Measurements from ENCODE around the gene RGS6.
"Not testable (repeated sequence)": the region's sequence is repeated elsewhere in the genome, so short reads cannot be mapped to it uniquely, and the experiment has no call there.

Gene RGS6

DNA sequence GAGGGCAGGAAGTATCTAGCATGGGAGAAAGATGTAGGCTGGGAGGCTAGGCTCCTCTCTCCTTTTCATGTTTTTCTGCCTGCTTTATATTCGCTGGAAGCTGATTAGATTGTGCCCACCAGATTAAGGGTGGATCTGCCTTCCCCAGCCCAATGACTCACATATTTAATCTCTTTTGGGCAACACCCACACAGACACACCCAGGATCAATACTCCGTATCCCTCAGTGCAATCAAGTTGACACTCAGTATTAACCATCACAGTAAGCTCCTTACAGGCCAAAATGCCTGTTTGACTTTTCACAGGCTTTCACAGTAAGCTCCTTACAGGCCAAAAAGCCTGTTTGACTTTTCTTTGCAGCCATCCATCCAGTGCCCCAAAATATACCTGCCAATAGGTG is 9.4 kb downstream of the RGS6 start:
- DNase-seq; intact Hi-C loops (cut with DNase I): not testable (repeated sequence)

DNA sequence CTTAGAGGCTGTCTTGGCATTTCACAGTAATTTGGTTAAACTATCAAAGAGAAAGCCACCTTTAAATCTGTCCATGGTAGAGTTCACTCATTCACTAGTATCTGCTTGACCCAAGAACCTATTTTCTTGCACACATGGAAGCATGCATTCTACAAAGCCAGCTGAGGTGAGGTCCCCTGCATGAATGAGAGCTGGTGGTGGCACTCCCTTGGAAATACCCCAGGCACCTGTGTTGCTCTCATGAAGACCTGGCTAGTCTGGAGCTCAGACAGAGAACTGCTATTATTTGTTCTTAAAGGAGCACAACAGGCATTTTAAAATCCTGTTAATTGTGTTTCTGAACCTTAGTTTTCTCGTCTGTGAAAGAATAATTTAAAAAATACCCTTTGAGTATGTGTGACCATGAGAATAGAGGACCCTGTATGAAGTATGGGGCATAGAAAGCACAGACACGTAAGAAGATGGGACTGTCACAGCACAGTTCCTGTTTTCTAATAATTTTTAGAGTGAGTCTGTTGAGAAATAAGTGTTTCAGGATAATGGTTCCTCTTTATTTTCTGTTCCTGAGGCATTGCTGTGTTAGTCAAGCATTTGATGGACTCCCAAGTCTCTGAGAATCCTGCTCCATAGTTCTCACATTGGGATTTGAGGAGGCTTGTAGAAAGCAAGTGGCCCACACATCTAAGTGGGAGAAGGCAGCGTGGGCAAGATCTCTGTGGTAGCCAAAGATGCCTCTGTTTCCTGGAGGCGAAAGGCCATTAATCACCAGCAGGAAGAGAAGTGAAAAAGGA is 10.9 kb downstream of the RGS6 start:
- no peak for DNase-seq
- intact Hi-C loops (cut with DNase I), result no loop called here

DNA sequence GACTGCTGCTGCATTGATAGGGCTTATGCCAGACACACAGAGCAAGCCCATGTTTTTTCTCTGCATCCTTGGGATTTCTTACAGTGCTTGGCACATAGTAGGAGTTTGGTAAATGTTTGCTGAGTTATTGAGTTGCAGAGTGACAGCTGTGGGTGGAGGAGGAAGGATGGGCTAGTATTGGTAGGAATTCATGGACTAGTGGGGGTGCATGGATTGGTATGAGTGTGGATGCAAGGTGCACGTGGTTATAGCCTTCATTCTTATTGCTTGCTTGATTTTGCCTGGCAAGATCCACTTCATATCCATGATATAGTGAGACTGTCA is 11.4 kb downstream of the RGS6 start:
- DNase-seq, result no peak
- intact Hi-C loops (cut with DNase I), result no loop called here

DNA sequence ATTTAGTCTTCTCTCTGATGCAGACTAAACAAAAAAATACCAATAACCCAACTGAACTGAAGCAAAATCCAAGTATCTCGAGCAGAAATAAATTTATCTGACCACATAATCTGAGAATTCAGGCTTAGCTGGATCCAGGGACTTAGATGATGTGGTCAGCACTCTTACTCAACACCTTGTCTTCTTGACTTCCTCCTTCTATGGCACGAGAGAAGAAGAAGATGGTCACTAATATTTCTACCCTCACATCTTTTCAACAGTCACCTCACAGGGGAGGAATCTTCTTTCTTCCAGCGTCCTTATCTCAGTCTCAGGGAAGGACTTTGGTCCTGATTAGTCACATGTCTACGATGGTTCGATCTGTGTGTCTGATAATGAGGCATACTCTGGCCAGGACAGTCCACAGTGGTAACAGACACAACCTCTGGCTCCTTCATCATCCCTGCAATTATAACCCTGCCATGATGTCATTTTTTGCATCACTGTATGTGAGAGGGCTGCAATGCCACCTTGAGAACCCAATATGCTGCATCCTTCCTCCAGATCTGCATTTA is 15.8 kb downstream of the RGS6 start:
- intact Hi-C loops (cut with DNase I), result no loop called here
- no peak for DNase-seq

DNA sequence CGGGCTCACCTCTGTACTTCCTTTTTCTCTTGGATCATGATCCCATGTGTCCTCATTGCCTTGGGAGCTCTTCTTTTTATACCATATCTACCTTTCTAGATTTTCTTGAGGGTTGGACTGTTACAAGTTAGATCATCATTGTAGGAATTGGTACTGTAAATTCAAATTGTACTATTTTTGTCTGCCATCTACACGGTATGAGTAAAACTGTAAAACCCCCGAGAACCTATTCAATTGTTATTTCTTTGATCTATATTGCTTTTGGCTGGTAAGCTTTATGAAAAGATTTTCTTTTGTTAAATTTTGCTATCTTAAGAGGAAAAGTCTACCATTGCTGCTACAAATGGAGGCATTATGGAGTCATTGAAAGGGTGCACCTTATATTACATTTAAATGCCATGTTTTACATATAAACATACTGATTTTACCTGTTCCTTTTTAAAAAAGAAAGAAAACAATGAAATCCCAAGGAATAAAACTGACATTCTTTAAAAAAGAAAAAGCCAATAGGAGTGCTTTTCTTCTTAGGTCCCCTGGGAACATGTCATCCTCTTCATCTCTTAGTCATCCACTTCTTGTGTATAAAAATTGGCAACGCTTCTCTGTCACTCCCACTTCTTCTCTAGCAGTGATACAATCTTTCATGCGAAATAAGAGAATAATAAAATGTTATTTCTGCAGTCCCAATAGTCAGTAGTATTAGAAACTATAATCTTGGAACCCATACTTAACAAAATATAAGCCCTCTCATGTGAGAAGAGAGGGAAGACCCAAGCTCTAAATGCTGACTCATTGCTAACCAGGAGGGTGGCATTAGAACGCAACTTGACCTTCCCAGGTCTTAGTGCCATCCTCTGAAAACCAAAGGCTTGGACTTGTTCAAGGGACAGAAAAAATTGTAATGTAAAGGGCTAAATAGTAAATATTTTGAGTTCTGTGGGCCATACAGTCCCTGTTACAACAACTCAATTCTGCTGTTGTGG is 20.4 kb downstream of the RGS6 start:
- intact Hi-C loops (cut with DNase I), result no loop called here
- DNase-seq, result peak in 4 of 42 donors; percentile 2 to 46 (median 15)

DNA sequence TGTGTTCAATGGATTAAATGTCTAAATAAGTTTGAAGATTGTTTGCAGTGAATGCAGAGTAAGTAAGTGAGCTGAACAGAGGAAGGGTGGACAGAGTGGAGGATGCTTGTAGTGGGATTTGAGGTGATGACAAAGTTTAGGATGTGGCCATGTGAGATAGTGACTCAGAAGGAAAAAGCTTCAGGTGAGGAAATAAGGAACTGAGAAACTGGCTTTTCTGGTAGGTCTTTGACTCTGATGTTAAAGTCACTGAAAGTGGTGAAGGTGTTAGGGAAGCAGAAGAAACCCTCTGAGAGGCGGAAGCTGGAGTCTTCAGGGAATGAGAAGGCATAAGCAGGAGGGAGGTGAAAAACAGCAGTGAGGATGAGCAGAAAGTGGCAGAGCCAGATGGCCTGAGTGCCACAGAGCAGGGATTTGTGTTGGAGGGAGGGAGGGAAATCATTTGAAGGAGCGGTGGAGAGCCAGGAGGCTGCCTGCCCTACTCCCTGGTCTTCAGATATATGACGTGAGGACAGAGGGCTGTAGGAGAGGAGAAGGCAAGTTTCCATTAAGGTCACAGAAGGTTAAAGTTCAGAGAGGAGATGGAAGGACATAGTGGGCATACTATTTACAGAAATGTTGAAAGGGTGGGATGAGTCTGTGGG is 24.8 kb downstream of the RGS6 start:
- intact Hi-C loops (cut with DNase I), result no loop called here
- no peak for DNase-seq

DNA sequence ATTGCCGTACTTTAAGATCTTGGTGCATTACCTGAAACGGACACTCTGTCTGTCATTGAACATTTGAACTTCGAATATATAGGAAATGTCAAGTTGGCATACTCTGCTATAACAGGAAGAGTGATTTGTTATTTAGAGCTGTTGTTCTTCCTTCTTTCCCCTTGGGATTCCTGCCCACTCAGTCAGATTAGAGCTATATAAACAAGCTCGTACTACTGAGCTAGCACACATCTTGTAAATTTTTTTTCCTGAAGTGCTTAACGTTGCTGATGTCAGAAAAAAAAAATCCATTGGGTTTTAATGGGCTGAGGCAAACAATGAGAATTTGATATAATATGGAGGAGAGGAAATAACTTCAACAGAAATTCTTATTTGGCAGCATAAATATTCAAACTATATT is 26.8 kb downstream of the RGS6 start:
- intact Hi-C loops (cut with DNase I), result no loop called here
- DNase-seq, result no peak

DNA sequence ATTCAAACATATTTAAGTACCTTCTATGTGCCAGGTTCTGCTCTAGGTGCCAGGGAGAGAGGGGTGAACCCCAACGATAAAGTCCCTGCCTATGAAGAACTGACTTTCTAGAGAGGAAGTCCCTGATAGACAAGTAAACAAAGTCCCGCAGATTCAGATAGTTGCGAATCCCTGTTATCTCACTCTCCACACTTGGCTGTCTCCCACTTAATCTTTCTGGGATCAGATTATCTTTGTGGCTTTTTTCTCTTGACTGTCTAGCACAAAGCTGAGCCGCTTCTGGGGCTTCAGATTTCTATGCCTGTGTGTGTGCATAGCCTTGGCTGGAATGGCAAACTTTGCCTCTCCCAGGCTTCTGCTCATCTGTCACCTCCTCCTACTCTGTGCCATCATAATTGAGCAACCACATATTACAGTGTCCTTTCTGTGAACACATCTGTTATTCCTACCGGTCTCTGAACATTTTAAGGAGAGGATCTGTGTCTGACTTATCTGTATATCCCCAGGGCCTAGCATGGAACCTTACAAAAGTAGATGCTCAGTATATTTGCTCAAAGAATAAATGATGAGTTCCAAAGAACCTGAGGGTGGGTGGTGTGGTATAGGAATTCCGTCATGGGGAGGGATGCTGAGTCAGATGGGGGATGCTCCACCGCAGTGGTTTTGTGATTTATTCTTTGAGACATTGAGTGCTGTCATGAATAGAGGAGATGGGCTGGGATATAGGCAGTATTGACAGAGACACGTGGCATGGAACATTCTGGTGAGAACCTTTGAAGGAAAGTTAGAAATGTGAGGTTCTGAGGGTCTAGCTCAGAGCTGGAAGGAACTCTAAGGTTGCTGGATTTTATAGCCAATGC is 28.5 kb downstream of the RGS6 start:
- intact Hi-C loops (cut with DNase I), result no loop called here
- peak in 19 of 42 donors; percentile 2 to 58 (median 16) for DNase-seq

DNA sequence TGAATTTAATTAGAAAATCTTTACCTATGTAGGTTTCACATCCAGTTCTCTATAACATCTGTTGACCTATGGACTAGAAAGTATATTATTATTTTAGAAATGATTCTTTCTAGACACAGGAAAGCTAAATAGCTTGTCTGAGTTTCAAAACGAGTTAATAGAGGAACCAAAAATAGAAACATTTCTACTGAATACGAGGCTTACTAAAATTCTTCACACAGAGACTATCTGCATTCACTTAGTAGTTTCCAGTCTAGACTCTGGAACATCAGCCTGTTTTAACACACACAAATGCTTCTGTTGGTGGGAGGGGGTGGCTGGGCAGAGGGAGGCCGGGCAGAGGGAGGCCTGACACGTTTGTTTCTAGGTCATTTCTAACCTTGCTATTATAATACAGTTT is 29.7 kb downstream of the RGS6 start:
- DNase-seq, result no peak
- intact Hi-C loops (cut with DNase I), result no loop called here

DNA sequence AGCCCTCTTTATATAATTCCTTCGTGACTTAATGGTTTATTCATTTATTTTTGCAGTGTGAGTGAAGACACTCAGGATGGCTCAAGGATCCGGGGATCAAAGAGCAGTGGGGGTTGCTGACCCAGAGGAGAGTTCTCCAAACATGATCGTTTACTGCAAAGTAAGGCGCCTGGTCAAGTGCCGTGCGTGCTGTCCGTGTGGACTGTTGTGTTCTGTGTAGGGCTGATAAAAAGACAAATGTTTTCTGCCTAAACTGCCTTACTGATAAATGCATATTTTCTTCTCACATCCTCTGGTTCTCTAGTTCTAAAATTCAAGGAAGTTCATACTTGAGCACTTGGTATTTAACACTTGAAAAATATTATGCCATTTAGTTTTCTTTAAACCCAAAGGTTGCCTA is 32.5 kb downstream of the RGS6 start:
- DNase-seq, result no peak
- intact Hi-C loops (cut with DNase I), result no loop called here

DNA sequence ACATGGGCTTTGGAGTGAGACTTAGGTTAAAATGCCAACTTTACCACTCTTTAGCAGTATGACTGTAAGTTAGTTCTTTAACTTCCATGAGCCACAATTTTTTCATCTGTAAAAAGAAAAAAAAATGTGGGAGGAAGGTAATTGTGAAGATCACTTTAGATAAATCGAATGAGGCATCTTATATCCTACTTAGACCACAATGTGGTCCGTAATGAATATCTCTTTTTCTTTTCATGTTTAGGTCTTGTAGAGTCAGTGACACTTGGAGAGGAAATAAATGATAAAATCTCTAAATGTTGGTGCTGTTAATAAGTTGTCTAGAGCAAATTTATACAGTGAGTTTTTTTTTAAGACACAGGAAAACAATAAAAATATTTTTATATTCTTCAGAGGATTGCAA is 34.3 kb downstream of the RGS6 start:
- no peak for DNase-seq
- intact Hi-C loops (cut with DNase I), result no loop called here

DNA sequence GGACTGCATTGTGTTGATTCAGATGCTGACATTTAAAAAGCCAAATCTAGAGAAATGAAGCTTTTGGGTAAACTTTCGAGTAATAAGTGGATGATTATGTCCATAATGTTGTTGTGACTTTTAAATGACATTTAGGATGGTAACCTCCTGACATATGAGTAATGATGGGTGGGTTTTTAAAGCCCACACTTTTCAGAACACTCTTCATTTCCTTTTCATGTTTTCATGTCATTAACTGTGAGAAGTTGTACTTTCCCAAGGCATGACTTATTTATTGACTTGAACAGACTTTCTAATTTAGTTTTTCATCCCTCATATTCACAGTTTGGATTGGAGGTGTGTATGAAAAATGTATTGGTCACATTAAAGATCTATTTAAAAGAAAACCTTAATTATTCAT is 35.5 kb downstream of the RGS6 start:
- intact Hi-C loops (cut with DNase I), result no loop called here
- no peak for DNase-seq

DNA sequence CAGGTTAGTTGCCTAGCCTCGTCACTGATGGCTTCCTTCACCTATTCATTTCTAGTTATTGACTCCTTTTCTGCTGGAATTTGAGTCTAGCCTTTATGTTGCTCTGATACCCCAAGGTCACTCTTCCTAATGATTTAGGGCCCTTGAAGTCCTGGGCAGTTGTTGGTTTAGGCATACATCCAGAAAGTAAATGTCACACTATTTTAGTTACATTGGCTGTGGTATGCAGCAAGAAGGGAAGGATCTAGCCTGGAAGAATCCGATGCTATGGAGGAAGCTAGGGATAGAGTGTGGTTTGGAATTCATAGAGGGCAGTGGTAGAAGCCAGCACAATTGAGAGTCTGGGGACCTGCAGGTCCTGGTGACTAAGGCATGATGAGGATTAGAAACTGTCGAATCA is 38.0 kb downstream of the RGS6 start:
- intact Hi-C loops (cut with DNase I), result no loop called here
- DNase-seq, result no peak

DNA sequence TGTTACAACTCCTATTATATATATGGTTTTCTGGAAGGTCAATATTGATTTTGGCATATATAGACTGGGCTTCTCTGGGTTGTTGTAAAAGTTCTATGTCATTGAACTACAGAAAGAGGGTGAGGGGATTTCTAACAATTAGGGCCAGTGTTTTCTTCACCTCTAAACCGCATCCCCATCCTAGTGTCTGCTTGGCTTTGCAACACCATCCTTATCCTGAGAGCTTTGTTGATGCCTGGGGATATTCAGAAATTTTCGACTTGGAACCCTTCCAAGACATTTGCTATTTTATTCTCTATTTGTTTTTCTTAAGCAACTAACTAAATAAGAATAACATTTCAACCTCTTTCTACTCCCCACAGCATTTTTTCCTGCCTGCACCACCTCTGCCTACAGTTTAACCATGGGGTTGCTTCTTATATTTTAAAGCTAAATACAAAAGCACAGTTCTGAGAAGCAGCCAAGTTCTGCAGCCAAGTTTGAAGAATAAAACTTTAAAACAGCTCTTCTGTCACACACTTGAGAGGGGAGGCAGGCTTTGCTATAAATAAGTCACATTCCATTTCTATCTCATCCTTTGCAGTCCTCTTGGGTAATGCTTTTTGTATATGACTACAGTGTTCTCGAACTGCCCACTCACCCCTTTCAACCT is 53.4 kb downstream of the RGS6 start:
- DNase-seq, result no peak
- intact Hi-C loops (cut with DNase I), result no loop called here

DNA sequence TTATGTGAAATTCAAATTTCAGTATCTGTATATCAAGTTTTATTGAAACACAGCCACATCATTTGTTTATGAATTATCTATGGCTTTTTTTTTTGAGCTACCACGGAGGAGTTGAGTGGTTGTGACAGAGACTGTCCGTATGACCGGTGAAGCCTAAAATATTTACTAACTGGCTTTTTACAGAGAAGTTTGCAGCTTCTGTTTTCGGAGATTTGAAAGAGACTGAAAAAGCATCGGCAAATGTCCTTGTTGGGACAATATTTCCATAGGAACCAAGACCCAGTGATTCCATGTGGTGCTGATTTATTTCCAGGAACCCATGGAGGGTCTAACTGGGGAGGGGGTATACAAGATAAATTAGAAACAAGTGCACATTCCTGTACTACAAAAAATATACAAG is 56.2 kb downstream of the RGS6 start:
- intact Hi-C loops (cut with DNase I), result no loop called here
- DNase-seq, result no peak

DNA sequence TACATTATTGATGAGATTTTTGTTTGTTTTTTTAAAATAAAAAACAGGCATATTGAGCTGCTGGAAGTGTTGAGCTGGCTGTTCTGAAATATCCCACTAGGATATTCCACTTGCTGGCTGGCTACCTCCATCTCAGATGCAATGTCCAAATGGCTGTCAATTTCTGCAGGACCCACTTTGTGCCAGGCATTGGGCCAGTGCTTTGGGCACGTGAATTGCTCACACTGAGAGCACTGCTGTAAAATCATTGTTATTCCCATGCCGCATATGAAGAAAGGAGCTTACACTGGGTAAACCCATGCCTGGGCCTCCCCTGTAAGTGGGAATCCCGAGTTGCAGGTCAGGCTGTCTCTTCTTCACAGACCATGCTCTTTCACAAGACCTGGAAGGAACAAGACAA is 56.7 kb downstream of the RGS6 start:
- intact Hi-C loops (cut with DNase I), result no loop called here
- no peak for DNase-seq

DNA sequence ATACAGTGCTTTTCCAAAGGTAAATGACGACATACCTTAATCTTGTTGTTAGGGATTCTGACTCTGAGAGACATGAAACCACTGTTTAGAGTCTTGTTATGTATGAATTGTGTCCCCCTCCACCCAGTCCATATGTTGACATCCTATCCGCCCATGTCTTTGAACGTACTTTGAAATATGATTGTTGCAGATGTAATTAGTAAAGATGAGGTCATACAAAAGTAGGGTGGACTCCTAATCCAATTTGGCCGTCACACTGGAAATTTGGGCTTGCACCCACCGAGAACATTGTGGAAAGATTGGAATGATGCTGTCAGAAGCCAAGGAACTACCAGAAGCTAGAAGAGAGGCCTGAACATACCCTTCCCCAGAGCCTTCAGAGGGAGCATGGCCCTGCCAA is 62.2 kb downstream of the RGS6 start:
- DNase-seq, result no peak
- intact Hi-C loops (cut with DNase I), result no loop called here

DNA sequence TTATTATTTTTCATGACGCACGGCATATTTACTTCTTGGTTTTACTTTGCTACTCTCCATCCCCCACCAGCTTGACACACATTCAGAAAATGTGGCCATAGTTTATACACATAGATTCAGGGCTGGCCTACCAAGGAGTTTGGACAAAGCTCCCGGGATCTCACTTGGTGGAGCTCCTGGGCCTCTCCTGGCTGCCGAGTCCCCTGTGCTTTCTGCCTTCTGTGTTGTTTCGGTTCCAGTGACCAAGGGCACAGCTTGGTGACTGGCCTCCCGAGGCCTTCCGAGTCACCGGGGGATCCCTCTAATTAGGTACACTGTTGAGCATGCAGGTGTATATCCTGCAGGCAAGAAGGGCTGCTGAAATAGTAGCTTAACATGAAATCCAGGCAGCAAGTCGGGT is 63.5 kb downstream of the RGS6 start:
- DNase-seq, result no peak
- intact Hi-C loops (cut with DNase I), result no loop called here

All from head of caudate nucleus (tissue), 42 donors.